HG02763 (cell line): ENCODE results near the gene PRSS33.

ENCODE experiments used
- ATAC-seq: cut with Tn5 transposase; IDR thresholded peaks from one replicate; pipeline ENCODE4 v1.9.1; 2021; ENCODE audit warnings: mild to moderate bottlenecking, moderate library complexity; ENCODE audit not compliant: unreplicated experiment

Gene PRSS33

GRCh38 chr16:2821487-2822157 lies 34.3 kb upstream of the PRSS33 start:
- no peak for ATAC-seq

GRCh38 chr16:2820836-2821486 lies 33.6 kb upstream of the PRSS33 start:
- no peak for ATAC-seq

- ATAC-seq: no peak
These were observed 32.8 kb upstream of the PRSS33 start for GRCh38 chr16:2819939-2820835.

GRCh38 chr16:2819179-2819938 lies 32.0 kb upstream of the PRSS33 start:
- ATAC-seq: no peak

GRCh38 chr16:2818272-2818876 lies 31.0 kb upstream of the PRSS33 start:
- ATAC-seq: no peak

- ATAC-seq: no peak
These were observed 30.2 kb upstream of the PRSS33 start for GRCh38 chr16:2817340-2818271.

GRCh38 chr16:2816751-2817339 lies 29.5 kb upstream of the PRSS33 start, which contains the start of gene PRSS21:
Gene PRSS21, plus strand, starts transcription at chr16:2817237. Its CDS starts 32 bp downstream, at chr16:2817269.
- no peak for ATAC-seq

GRCh38 chr16:2815299-2815771 lies 28.0 kb upstream of the PRSS33 start:
- ATAC-seq: no peak

GRCh38 chr16:2814551-2815298 lies 27.4 kb upstream of the PRSS33 start:
- ATAC-seq: no peak

- ATAC-seq: no peak
These were observed 26.4 kb upstream of the PRSS33 start for GRCh38 chr16:2813771-2814221.

- ATAC-seq: no peak
These were observed 24.5 kb upstream of the PRSS33 start for GRCh38 chr16:2811703-2812471.

GRCh38 chr16:2810651-2811050 lies 23.3 kb upstream of the PRSS33 start:
- ATAC-seq: no peak

GRCh38 chr16:2809149-2809760 lies 21.9 kb upstream of the PRSS33 start:
- ATAC-seq: no peak

GRCh38 chr16:2808181-2808580 lies 20.8 kb upstream of the PRSS33 start:
- ATAC-seq: no peak

- ATAC-seq: no peak
These were observed 18.9 kb upstream of the PRSS33 start for GRCh38 chr16:2806286-2806685.

- no peak for ATAC-seq
These were observed 17.4 kb upstream of the PRSS33 start for GRCh38 chr16:2804728-2805127.
